Loucy (cell line): ENCODE results near the gene SH3RF3.

Experiments used
- H2AFZ ChIP-seq: fragments of 200-600 bp; sonication (generic); 2 replicates; pipeline ENCODE4 v1.6.0; 2016; ENCODE audit warnings: antibody characterized with exemption, mild to moderate bottlenecking, low read length, moderate library complexity
- H3F3A ChIP-seq: fragments of 200-600 bp; 2 replicates; pipeline ENCODE4 v1.6.0; 2016; ENCODE audit warnings: antibody characterized with exemption, low read depth, mild to moderate bottlenecking
- H3K27me3 ChIP-seq: fragments of 200-600 bp; sonication (generic); 2 replicates; pipeline ENCODE4 v1.6.1; 2014; ENCODE audit warnings: low read length, mild to moderate bottlenecking; ENCODE audit not compliant: insufficient read depth, poor library complexity, severe bottlenecking
- H3K36me3 ChIP-seq: fragments of 200-600 bp; sonication (generic); 2 replicates; pipeline ENCODE4 v1.6.1; 2016; ENCODE audit warnings: low read length; ENCODE audit not compliant: insufficient read depth
- H3K4me1 ChIP-seq: fragments of 200-600 bp; sonication (generic); 2 replicates; pipeline ENCODE4 v1.5.1; 2014; ENCODE audit warnings: low read length, mild to moderate bottlenecking; ENCODE audit not compliant: insufficient read depth, poor library complexity, severe bottlenecking
- H3K4me2 ChIP-seq: fragments of 200-600 bp; sonication (generic); 2 replicates; pipeline ENCODE4 v1.6.0; 2014; ENCODE audit warnings: antibody characterized with exemption, low read length, low read depth, mild to moderate bottlenecking; ENCODE audit not compliant: poor library complexity, severe bottlenecking
- H3K4me3 ChIP-seq: fragments of 200-600 bp; sonication (generic); 2 replicates; pipeline ENCODE4 v1.5.1; 2014; ENCODE audit warnings: low read length, mild to moderate bottlenecking, mixed read lengths; ENCODE audit not compliant: poor library complexity, severe bottlenecking
- H3K79me2 ChIP-seq: fragments of 200-600 bp; sonication (generic); 2 replicates; pipeline ENCODE4 v1.6.1; 2014; ENCODE audit warnings: low read length; ENCODE audit not compliant: insufficient read depth
- H3K9ac ChIP-seq: fragments of 200-600 bp; sonication (generic); 2 replicates; pipeline ENCODE4 v1.6.0; 2014; ENCODE audit warnings: mild to moderate bottlenecking, low read depth, low read length, moderate library complexity; ENCODE audit not compliant: poor library complexity, severe bottlenecking
- H3K9me2 ChIP-seq: fragments of 200-600 bp; sonication (generic); replicated peaks from 2 replicates; pipeline ENCODE4 v1.6.1; 2016; ENCODE audit warnings: low read depth, low read length, mixed read lengths
- H3K9me3 ChIP-seq: fragments of 200-600 bp; sonication (generic); 2 replicates; pipeline ENCODE4 v1.6.1; 2014; ENCODE audit warnings: mild to moderate bottlenecking, antibody characterized with exemption, low read length, low read depth; ENCODE audit not compliant: insufficient read depth
- H4K20me1 ChIP-seq: fragments of 200-600 bp; sonication (generic); 2 replicates; pipeline ENCODE4 v1.6.0; 2014; ENCODE audit warnings: antibody characterized with exemption, low read length, mild to moderate bottlenecking; ENCODE audit not compliant: insufficient read depth, poor library complexity, severe bottlenecking
- CTCF ChIP-seq: fragments of 200-600 bp; sonication (generic); conservative IDR thresholded peaks from 2 replicates; pipeline ENCODE4 v1.5.1; 2014; ENCODE audit warnings: mild to moderate bottlenecking, antibody characterized with exemption, low read length
- EZH2phosphoT487 ChIP-seq: fragments of 200-600 bp; IDR thresholded peaks from 2 replicates; pipeline ENCODE4 v1.6.1; 2018; ENCODE audit warnings: antibody characterized with exemption, mild to moderate bottlenecking, moderate library complexity, borderline replicate concordance

Gene SH3RF3

GRCh38 chr2:109188496-109188890 is 59.5 kb downstream of the SH3RF3 start:
- Histone ChIP-seq H3K9me3 (no peaks in the 10 kb centered on the region), H3K4me3 (no peak overlapping the region), H3F3A (no peaks in the 10 kb centered on the region), H2AFZ (no peak overlapping the region), H3K36me3 (no peaks in the 10 kb centered on the region), H3K79me2 (peaks cover 7% of the 10 kb centered on the region; the same call in 1 of the 2 replicates), H3K4me2 (no peak overlapping the region), H3K4me1 (no peaks in the 10 kb centered on the region), H3K27me3 (no peaks in the 10 kb centered on the region), H4K20me1 (no peaks in the 10 kb centered on the region), H3K9ac (no peak overlapping the region), H3K9me2 (no peaks in the 10 kb centered on the region)
- TF ChIP-seq EZH2phosphoT487 (no peak), CTCF (no peak)

DNA sequence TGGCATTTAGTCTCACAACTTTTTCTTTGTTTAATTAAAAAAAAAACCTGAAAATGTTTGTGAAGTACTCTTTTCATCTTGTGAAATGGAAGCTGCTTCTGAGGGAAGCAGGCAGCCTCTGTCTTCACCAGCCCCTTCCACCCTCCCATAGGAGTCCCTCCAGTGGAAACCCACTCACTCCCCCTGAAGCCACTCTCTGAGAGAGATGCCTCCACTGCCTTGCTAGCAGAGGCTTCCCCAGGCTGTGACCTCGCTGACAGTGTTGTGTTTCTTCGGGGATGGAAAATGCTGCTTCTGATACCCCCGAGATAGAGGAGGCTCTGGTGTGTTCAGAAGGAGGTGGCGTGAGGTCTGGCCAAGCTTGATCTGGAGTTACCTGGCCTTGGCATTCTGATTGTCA is 59.9 kb downstream of the SH3RF3 start:
- no peak overlapping the region for H3K9ac ChIP-seq
- TF ChIP-seq CTCF = no peak
- no peak for TF ChIP-seq EZH2phosphoT487
- peaks cover 4% of the 10 kb centered on the region; the same call in 1 of the 2 replicates for H3K79me2 ChIP-seq
- H3K36me3 ChIP-seq = no peaks in the 10 kb centered on the region
- H3K4me1 ChIP-seq = no peaks in the 10 kb centered on the region
- no peaks in the 10 kb centered on the region for H4K20me1 ChIP-seq
- no peak overlapping the region for H3K4me3 ChIP-seq
- no peaks in the 10 kb centered on the region for H3F3A ChIP-seq
- H2AFZ ChIP-seq = no peak overlapping the region
- no peaks in the 10 kb centered on the region for H3K27me3 ChIP-seq
- no peaks in the 10 kb centered on the region for H3K9me3 ChIP-seq
- H3K9me2 ChIP-seq = no peaks in the 10 kb centered on the region
- H3K4me2 ChIP-seq = no peak overlapping the region

DNA sequence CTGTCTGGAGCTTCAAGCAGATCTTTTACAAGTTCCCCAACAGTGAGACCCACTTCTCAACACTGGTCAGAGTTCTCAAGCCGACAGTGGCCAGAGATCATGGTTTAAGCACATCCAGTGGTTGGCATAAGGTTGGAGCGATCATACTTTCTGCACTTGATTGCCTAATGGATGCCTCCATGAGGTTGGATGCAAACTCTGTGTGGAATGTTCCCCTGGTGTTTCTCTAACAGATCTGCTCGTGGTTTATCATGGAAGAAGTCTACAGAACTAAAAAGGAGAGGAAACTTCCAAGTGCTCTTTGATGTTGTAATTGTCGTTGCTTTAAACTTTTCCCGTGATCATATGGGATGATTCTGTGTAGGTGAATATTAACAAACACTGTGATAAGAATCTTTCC is 60.7 kb downstream of the SH3RF3 start:
- H3K79me2 ChIP-seq = 0 out of 2 replicates have a peak, but pooled peaks cover 4% of the 10 kb centered on the region
- H3K4me2 ChIP-seq = no peak overlapping the region

More for the DNA sequence above, 60.7 kb downstream of the SH3RF3 start:
- Histone ChIP-seq H3K9me3 (no peaks in the 10 kb centered on the region), H2AFZ (no peak overlapping the region), H3K27me3 (no peaks in the 10 kb centered on the region), H3K9me2 (no peaks in the 10 kb centered on the region), H3K4me1 (peaks cover 6% of the 10 kb centered on the region), H3K9ac (no peak overlapping the region), H3F3A (no peaks in the 10 kb centered on the region), H3K4me3 (no peak overlapping the region), H4K20me1 (no peaks in the 10 kb centered on the region), H3K36me3 (no peaks in the 10 kb centered on the region)
- TF ChIP-seq EZH2phosphoT487 = no peak
- no peak for TF ChIP-seq CTCF
